Activated CD4-positive, CD25-positive, alpha-beta regulatory T cell treated with anti-CD3 and anti-CD28 coated beads, Interleukin-2, amount 50 U/mL, for 24 hours (primary cell): ENCODE measurements around the gene APOH.
"Not testable (repeated sequence)": the region's sequence is repeated elsewhere in the genome, so short reads cannot be mapped to it uniquely, and the experiment has no call there.

Experiments
- ATAC-seq, 2 donors: fragments of 150-1000 bp; cut with Tn5 transposase; one replicate each; pipeline ENCODE4 v1.10.0; 2021; ENCODE audit warnings: mild to moderate bottlenecking in 1 of 2, moderate library complexity in 1 of 2

The APOH gene, protein sequence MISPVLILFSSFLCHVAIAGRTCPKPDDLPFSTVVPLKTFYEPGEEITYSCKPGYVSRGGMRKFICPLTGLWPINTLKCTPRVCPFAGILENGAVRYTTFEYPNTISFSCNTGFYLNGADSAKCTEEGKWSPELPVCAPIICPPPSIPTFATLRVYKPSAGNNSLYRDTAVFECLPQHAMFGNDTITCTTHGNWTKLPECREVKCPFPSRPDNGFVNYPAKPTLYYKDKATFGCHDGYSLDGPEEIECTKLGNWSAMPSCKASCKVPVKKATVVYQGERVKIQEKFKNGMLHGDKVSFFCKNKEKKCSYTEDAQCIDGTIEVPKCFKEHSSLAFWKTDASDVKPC

DNA sequence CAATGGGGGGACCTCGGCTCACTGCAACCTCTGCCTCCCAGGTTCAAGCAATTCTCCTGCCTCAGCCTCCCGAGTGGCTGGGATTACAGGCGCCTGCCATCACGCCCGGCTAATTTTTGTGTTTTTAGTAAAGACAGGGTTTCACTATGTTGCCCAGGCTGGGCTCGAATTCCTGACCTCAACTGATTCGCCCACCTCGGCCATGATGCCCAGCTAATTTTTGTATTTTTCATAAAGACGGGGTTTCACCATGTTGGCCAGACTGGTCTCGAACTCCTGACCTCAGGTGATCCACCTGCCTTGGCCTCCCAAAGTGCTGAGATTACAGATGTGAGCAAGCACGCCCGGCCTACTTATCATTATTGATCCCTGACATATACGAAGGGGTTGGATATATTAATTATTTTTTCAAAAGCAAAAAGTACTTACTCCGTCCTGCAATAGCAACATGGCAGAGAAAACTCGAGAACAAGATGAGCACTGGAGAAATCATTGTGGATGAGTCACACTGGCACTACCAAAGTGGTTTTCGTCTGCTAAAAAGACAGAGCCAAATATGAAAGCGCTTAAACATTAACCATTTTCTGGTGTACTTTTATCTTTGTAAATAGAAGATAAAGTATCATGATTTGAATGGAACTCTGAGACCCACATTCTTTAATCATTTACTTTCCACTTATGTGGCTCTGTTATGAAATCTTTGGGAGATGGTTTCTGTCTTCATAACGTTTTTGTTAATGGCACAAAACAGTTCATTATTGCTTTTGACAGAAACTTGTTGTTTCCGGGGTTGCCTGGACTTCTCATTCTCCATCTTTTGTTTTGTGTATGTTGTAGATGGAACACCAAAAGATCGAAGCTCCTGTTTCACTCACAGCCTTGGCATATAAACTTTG lies at the start of gene APOH:
APOH (minus strand) TSS at position 529 of the 896 bp plus-strand sequence; CDS start at position 493, 36 bp downstream.
- ATAC-seq, result no peak

DNA sequence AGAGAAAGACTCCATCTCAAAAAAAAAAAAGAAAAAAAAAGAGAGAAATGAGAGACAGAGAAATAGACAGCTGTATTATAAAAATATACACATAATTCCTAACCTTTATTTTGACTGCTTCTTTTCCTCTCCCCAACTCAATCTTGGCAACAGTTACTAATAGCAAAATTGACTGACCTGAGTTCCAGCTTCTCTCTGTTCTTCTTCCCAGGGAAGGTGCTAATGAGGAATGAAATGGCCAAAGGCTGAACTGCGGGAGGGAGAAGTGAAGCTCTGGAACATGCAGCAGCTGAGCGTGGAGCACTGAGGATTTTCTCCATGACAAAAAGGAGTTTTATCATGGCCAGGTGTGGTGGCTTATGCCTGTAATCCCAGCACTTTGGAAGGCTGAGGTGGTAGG lies 48.0 kb upstream of the APOH start:
- no peak for ATAC-seq

DNA sequence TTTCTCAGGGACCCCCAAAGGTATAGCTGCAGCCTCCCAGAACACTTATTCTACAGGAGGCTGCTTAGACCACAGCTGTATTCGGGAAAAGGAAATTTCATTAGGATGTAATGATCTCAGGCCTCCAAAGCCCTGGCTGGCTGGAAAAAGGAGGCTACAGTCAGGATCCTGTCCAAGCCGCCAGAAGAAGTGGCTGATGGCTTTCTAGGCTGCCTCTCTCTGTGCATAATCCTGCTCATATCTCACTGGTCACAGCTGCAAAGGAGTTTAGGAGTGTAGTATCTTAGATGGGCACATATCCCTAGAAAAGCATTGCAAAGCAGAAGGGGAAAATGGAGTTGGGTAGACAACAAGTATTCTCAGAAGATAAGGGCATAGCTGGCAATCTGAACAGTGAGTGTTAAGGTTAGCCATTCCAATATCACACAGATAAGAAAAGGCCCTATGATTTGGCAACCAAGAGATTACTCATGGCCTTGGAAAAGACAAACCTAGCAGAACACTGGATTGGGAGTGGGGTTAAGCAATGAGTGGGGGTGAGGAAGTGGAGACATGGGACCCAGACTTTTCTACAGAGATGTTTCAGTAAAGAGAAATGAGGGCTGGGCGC lies 47.2 kb upstream of the APOH start:
- ATAC-seq, result no peak

DNA sequence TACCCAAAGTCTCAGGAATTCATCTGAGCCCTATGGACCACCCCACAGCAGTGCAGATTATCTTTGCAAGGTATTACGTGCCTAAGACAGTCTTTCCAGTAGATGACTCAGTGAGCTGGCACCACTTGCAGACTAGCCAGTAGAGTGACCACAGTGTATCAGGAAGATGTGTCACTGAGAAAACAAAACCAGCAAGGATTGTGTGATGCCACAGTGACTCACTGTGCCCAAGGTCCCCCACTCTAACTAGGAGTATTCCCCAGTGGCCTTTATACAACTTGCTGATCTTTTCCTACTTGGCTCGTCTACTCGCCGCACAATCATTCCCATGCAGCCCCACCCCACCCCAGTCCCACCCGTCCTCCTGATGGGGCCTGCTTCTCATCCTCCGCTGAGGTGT lies 46.4 kb upstream of the APOH start:
- peak; percentile 28 to 63 for ATAC-seq

- ATAC-seq, result no peak
Observed at GRCh38 chr17:66273586-66273848, 44.3 kb upstream of the APOH start.

GRCh38 chr17:66272811-66273585 lies 43.8 kb upstream of the APOH start:
- no peak for ATAC-seq

- ATAC-seq, result no peak
Observed at GRCh38 chr17:66271512-66271911, 42.3 kb upstream of the APOH start.

DNA sequence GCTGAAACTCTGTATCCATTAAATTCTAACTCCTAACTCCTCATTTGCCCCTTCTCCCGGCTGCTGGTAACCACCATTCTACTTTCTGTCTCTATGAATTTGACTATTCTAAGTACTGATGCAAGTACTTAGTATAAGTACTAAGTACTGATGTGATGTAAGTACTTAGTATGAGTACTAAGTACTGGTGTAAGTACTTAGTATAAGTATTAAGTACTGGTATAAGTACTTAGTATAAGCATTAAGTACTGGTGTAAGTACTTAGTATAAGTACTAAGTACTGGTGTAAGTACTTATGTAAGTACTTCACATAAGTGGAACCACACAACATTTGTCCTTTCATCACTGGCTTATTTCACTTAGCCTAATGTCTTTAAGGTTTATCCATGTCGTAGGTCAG lies 40.9 kb upstream of the APOH start:
- ATAC-seq, result no peak

- no peak for ATAC-seq
Observed at GRCh38 chr17:66268247-66268927, 39.2 kb upstream of the APOH start.

- no peak for ATAC-seq
Observed at GRCh38 chr17:66264696-66265095, 35.5 kb upstream of the APOH start.

DNA sequence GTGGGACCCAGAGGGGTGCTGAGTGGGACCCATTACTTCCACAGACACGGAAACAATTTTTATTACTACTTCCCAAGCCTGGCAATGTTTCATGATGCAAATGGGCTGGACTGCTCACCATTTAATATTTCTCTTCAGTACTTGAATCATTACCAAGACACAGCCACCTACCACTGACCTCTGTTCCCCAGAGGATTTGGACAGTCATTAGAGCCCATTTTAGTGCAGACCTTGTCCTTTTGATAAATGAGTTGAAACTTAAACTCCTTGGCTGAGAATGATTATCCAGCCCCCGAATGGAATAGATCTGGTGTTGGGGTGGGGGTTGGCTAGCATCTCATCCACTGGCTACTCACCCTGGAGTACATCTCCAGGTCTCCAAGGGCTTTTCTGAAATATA lies 33.6 kb upstream of the APOH start:
- no peak for ATAC-seq

GRCh38 chr17:66260688-66261087 lies 31.5 kb upstream of the APOH start:
- no peak for ATAC-seq

DNA sequence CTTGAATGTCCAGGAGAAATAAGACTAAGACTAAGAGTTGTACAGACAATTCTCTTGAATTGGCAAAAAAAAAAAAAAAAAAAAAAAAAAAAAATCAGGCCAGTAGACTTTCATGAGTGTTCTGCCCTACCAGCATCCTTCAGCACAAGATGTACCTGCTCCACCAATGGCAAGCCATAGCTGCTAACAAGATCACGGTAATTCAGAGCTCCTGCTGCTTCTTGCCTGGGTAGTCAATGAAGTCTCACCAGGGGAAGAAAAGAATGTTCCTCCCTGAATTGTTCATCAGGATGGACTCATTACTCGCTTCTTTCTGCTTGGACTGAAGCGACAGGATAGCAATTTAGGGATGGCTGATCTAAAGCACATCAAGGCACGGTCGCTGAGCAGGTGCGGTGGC lies 31.1 kb upstream of the APOH start:
- no peak for ATAC-seq

DNA sequence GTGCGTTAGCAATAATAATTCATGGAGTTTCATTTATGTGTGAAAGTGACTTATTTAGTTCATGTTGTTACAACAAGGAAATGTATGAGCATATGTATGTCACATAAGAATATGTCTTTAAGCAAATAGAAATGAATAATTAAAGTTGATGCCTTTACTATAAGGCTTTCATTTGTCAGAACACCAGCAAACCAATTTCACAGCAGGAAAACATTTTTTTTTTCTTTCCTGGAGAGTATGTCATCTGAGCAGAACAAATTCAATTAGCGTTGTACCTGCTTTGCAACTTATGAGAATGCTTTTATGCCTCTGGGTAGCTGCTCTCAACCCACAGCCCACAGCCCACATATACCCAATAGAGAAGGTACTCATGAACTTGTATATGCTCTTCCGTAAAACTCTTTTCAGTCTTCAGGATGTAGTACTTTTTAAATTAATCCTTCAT lies 26.3 kb upstream of the APOH start:
- peak; percentile 41 to 43 for ATAC-seq

DNA sequence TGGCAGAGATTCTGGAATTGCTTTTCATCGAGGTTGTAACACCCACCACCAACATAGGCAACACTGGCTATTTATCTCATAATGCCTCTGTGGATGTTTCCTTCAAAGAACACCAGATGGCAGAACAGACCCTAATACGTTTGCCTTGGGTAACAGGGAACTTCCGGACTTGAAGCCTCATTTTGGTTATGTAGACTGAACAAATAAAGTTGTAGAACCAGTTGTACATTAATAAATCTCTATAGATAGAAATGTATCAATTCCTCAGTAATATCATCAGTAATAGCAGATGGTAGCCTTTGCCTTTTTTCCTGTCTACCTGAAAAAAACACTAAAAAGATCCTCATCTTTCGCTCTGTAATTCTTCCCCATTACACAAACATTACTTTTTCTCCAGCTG lies 25.9 kb upstream of the APOH start:
- ATAC-seq, result peak; percentile 73 to 74

DNA sequence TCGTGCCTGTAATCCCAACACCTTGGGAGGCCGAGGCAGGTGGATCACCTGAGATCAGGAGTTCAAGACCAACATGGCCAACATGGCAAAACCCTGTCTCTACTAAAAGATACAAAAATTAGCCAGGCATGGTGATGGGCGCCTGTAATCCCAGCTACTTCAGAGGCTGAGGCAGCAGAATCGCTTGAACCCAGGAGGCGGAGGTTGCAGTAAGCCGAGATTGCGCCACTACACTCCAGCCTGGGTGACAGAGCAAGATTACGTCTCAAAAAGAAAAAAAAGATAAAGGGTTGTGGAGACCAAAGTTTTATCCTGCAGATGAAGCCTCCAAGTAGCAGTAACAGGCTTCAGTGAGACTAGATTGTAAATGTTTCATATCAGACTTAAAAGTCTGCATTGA lies 24.2 kb upstream of the APOH start:
- ATAC-seq, result not testable (repeated sequence)

DNA sequence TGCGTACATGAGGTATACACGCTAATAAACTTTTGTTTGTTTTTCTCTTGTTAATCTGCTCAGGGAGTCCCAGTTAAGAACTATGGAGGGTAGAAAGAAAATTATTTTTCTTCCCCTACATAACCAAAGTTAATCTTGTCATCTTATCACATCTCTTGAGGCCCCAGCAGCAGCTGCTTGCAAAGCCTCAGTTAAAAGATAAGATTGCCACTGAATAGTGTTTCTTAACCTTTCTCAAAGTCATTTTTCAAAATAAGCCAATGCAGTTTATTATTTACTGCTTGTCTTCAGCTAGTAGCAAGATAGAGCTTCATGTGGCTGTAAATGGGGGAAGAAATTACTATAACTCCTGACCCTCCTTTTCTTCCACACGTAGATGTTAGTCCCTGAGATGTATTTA lies 21.5 kb upstream of the APOH start:
- no peak for ATAC-seq

DNA sequence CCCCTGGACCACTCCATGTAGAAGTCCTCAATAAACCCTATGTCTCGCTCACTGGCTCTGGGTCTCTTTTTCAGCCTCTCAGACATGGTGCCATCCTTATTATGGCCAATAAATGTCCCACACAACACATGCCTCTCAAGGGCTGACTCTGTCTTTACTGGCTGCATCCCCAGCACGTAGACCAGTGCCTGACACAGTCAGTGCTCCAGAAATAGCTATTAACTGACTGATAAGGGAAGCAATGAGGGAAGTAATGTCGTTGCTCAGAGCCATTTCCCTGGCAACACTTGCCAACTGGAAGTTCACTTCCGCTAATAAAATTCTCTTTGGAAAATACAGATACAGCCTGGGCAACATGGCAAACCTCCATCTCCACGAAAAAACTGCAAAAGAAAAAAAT lies 19.1 kb upstream of the APOH start:
- no peak for ATAC-seq

GRCh38 chr17:66241839-66242238 lies 12.6 kb upstream of the APOH start:
- no peak for ATAC-seq

DNA sequence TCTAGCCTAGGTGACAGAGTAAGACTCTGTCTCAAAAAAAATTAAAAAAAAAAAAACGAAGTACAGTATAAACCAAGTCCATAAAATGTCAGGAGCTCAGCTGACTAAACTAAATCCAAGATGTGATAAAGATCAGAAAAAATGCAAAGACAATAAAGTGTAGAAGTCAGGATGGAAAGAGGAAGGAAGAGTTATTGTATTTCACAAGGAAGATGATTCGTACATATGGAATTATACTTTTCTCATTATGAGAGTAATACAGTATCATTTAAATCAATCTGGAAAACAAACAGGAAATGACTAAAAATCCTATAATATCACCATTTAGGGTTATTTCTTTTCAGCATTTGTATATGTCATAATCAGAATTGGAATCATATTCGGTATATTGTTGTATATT lies 11.4 kb upstream of the APOH start:
- ATAC-seq, result no peak

- ATAC-seq, result no peak
Observed at GRCh38 chr17:66240013-66240412, 10.8 kb upstream of the APOH start.

- ATAC-seq, result no peak
Observed at GRCh38 chr17:66235377-66235994, 6.3 kb upstream of the APOH start.
